Ishikawa (cell line): Measurements from ENCODE around the gene CELA1.

Source experiments
- CEBPB ChIP-seq: IDR thresholded peaks from 2 replicates; pipeline ENCODE4 v1.6.1; 2012
- CREB1 ChIP-seq: IDR thresholded peaks from 2 replicates; pipeline ENCODE4 v1.6.1; 2012; ENCODE audit warnings: low read depth
- EGR1 ChIP-seq: IDR thresholded peaks from 2 replicates; pipeline ENCODE4 v1.6.1; 2012
- EP300 ChIP-seq: IDR thresholded peaks from 2 replicates; pipeline ENCODE4 v1.6.1; 2012; ENCODE audit warnings: borderline replicate concordance
- FOXM1 ChIP-seq: IDR thresholded peaks from 2 replicates; pipeline ENCODE4 v1.6.1; 2012; ENCODE audit warnings: low read depth, borderline replicate concordance
- NFIC ChIP-seq: IDR thresholded peaks from 2 replicates; pipeline ENCODE4 v1.6.1; 2012
- RAD21 ChIP-seq: IDR thresholded peaks from 2 replicates; pipeline ENCODE4 v1.6.1; 2012; ENCODE audit warnings: low read depth
- TAF1 ChIP-seq: IDR thresholded peaks from 2 replicates; pipeline ENCODE4 v1.6.1; 2012; ENCODE audit warnings: low read depth, mild to moderate bottlenecking
- TCF12 ChIP-seq: IDR thresholded peaks from 2 replicates; pipeline ENCODE4 v1.6.1; 2012; ENCODE audit warnings: low read depth
- TEAD4 ChIP-seq: IDR thresholded peaks from 2 replicates; pipeline ENCODE4 v1.6.1; 2012
- YY1 ChIP-seq: IDR thresholded peaks from 2 replicates; pipeline ENCODE4 v1.6.1; 2012; ENCODE audit warnings: low read depth
- ZBTB7A ChIP-seq: IDR thresholded peaks from 2 replicates; pipeline ENCODE4 v1.6.1; 2012; ENCODE audit warnings: low read depth
- TF ChIP-seq, protein P1 (sequence below): IDR thresholded peaks from 2 replicates; pipeline ENCODE4 v1.6.1; 2012; ENCODE audit warnings: low read depth, mild to moderate bottlenecking
- TF ChIP-seq, protein P2 (sequence below): IDR thresholded peaks from 2 replicates; pipeline ENCODE4 v1.6.1; 2012
- TF ChIP-seq, protein P3 (sequence below): IDR thresholded peaks from 2 replicates; pipeline ENCODE4 v1.6.1; 2012

Gene CELA1

DNA sequence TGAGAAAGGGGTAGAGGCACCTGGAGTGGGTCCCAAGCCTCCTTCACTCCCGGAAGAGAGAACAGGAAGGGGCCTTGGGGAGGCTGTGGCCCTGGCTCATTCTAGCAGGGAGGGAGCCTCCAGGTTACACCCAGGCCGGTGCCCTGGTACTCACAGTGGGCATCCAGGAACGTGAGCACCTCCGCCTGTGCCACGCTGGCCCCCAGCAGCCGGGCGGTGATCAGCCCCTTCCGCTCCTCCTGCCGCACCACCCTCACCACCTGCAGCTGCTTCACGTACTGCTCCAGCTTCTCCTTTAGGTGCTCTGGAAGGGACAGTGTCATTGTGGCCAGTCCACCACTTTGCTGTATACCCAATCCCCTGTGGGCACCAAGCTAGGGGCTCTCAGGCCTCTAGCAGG, 18.8 kb upstream of the CELA1 start:
- TF ChIP-seq RAD21 (no peak), NFIC (no peak), TAF1 (no peak), EP300 (no peak), EGR1 (no peak), CREB1 (no peak), YY1 (no peak), ZBTB7A (no peak), FOXM1 (no peak), TCF12 (no peak), TEAD4 (no peak), CEBPB (no peak)
- TF ChIP-seq, protein P1, sequence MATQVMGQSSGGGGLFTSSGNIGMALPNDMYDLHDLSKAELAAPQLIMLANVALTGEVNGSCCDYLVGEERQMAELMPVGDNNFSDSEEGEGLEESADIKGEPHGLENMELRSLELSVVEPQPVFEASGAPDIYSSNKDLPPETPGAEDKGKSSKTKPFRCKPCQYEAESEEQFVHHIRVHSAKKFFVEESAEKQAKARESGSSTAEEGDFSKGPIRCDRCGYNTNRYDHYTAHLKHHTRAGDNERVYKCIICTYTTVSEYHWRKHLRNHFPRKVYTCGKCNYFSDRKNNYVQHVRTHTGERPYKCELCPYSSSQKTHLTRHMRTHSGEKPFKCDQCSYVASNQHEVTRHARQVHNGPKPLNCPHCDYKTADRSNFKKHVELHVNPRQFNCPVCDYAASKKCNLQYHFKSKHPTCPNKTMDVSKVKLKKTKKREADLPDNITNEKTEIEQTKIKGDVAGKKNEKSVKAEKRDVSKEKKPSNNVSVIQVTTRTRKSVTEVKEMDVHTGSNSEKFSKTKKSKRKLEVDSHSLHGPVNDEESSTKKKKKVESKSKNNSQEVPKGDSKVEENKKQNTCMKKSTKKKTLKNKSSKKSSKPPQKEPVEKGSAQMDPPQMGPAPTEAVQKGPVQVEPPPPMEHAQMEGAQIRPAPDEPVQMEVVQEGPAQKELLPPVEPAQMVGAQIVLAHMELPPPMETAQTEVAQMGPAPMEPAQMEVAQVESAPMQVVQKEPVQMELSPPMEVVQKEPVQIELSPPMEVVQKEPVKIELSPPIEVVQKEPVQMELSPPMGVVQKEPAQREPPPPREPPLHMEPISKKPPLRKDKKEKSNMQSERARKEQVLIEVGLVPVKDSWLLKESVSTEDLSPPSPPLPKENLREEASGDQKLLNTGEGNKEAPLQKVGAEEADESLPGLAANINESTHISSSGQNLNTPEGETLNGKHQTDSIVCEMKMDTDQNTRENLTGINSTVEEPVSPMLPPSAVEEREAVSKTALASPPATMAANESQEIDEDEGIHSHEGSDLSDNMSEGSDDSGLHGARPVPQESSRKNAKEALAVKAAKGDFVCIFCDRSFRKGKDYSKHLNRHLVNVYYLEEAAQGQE = no peak
- TF ChIP-seq, protein P2, sequence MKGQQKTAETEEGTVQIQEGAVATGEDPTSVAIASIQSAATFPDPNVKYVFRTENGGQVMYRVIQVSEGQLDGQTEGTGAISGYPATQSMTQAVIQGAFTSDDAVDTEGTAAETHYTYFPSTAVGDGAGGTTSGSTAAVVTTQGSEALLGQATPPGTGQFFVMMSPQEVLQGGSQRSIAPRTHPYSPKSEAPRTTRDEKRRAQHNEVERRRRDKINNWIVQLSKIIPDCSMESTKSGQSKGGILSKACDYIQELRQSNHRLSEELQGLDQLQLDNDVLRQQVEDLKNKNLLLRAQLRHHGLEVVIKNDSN = no peak
- TF ChIP-seq, protein P3, sequence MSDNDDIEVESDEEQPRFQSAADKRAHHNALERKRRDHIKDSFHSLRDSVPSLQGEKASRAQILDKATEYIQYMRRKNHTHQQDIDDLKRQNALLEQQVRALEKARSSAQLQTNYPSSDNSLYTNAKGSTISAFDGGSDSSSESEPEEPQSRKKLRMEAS = no peak

DNA sequence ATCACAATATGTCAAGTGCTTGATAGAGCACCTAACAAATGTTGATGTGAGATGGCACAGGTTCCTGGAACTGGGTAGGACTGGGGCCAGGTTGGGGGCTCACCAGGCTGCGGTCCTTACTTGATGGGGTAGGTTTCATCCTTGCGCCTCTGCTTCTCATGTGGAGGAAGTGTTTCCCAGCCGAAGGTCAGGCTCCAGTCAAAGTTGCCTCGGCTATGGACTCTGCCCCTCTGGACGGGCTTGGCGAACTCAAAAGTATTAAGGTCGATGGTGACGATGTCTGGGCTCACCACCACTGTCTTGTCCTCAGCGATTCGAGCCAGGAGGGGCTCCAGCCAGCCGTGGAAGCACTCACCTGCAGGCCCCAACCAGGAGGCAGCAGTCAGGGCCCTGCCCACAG, 17.5 kb upstream of the CELA1 start:
- TF ChIP-seq TEAD4 (no peak), RAD21 (no peak), TAF1 (no peak), EGR1 (no peak), FOXM1 (no peak), NFIC (no peak)
- TF ChIP-seq, protein P3 = no peak
- TF ChIP-seq, protein P1 = no peak
- TF ChIP-seq, protein P2 = no peak

DNA sequence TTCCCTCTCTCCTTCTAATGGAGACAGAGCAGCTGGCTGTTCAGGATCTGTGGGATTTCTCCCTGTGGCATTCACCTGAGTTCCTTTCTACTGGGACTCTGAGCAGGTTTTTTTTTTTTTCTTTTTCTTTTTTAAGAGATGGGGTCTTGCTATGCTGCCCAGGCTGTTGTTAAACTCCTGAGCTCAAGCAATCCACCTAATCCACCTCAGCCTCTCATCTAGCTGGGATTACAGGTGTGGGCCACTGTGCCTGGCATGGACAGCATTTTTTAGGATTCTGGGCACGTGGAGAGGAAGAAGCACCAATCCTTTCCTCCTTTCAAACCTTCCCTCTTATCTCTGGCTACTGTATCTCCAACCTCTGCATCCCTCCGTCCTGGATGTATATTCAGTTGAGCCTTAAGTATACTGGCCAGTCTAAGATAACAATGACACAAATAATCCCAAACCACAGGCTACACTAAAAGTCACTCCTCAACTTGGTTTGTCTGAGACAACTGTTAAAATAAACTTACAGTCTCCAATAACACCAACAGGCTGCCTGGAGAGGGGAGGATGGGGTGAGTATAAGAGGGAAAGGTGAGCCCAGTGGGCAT, 16.4 kb upstream of the CELA1 start:
- no peak for TF ChIP-seq RAD21
- no peak for TF ChIP-seq NFIC
- TF ChIP-seq TAF1 = no peak
- no peak for TF ChIP-seq EP300
- TF ChIP-seq TEAD4 = no peak
- TF ChIP-seq ZBTB7A = no peak
- no peak for TF ChIP-seq TCF12
- no peak for TF ChIP-seq FOXM1
- no peak for TF ChIP-seq CEBPB
- no peak for TF ChIP-seq CREB1
- TF ChIP-seq, protein P1 = no peak
- TF ChIP-seq YY1 = no peak
- no peak for TF ChIP-seq EGR1
- TF ChIP-seq, protein P2 = no peak
- TF ChIP-seq, protein P3 = no peak

DNA sequence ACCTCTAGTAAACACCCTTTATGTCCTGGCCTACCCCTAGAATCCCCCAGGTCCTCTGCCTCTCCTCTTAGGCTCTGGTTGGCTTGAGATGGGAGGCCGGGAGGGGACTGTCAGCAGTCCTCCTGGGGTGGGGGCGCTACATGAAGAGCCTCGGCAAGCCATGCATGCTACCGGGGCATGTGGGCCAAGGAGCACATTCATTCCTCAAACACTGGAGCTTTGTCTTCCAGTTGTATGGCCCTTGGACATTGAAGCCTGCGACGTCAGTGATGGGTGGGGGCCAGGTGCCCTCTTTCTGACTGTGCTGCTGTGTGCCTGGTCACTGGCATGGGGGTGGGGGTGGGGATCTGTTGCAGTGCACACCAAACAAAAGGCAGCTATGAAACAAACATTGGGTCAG, 15.8 kb upstream of the CELA1 start:
- TF ChIP-seq TCF12 (no peak), FOXM1 (no peak), EP300 (no peak), ZBTB7A (no peak), NFIC (no peak), CEBPB (no peak), EGR1 (no peak), YY1 (no peak), RAD21 (no peak), TEAD4 (no peak), CREB1 (no peak), TAF1 (no peak)
- TF ChIP-seq, protein P1 = no peak
- TF ChIP-seq, protein P2 = no peak
- TF ChIP-seq, protein P3 = no peak
